Osteocyte (in vitro differentiated cells): ENCODE results near the gene SCP2. TPM values are rescaled to one million over a fixed set of nuclear protein-coding genes. Genes with fewer than 3 reads are reported as not detected.

Source experiments
- DNase-seq: peaks from one replicate; pipeline ENCODE4 v3.0.0; 2021; ENCODE audit warnings: mixed read lengths; ENCODE audit not compliant: unreplicated experiment; ENCODE audit errors: extremely low spot score
- H3K27ac Mint-ChIP-seq: one replicate; pipeline ENCODE4 v1.8.0; 2021; ENCODE audit warnings: mild to moderate bottlenecking, mixed read lengths; ENCODE audit not compliant: unreplicated experiment
- H3K27me3 Mint-ChIP-seq: one replicate; pipeline ENCODE4 v1.8.0; 2021; ENCODE audit warnings: mixed read lengths; ENCODE audit not compliant: unreplicated experiment
- H3K36me3 Mint-ChIP-seq: one replicate; pipeline ENCODE4 v1.8.0; 2021; ENCODE audit warnings: mixed read lengths; ENCODE audit not compliant: unreplicated experiment
- H3K4me1 Mint-ChIP-seq: one replicate; pipeline ENCODE4 v1.8.0; 2021; ENCODE audit warnings: mixed read lengths; ENCODE audit not compliant: unreplicated experiment
- H3K4me3 Mint-ChIP-seq: one replicate; pipeline ENCODE4 v1.8.0; 2021; ENCODE audit warnings: mild to moderate bottlenecking, moderate library complexity, mixed read lengths; ENCODE audit not compliant: unreplicated experiment
- H3K9me3 Mint-ChIP-seq: one replicate; pipeline ENCODE4 v1.8.0; 2021; ENCODE audit warnings: mixed read lengths; ENCODE audit not compliant: unreplicated experiment
- total RNA-seq: library from RNA; stranded (reverse); gene quantifications from 2 replicates; pipeline ENCODE4 v1.2.1, GENCODE V29; 2021
- TF ChIP-seq, protein P1 (sequence below): fragments of 200-600 bp; sonication (generic); IDR thresholded peaks from 2 replicates; pipeline ENCODE4 v1.5.0; 2021; ENCODE audit warnings: antibody characterized with exemption, mild to moderate bottlenecking, moderate library complexity

Gene SCP2
- total RNA-seq, 1 donor from 2014 or later = 84.2 TPM

DNA sequence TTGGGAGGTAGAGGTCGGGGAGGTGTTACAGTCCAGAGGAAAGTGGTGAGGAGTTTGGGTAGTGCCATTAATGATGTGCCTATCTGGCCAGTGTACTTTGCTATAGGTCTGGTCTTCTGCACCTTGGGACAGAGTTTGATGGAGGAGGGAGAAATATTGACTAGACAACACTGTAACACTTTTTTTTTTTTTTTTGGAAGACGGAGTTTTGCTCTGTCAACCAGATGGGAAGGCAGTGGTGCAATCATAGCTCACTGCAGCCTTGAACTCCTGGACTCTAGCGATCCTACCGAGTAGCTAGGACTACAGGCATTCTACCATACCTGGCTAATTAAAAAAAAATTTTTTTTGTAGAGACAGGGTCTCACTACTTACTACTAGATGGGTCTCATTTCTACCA, 1.9 kb downstream of the SCP2 start:
- Mint-ChIP-seq H3K9me3 (no peaks in the 10 kb centered on the region), H3K4me3 (no peak overlapping the region), H3K27ac (no peak overlapping the region), H3K4me1 (peaks cover 17% of the 10 kb centered on the region), H3K36me3 (peaks cover 3% of the 10 kb centered on the region), H3K27me3 (peaks cover 5% of the 10 kb centered on the region)
- TF ChIP-seq, protein P1, sequence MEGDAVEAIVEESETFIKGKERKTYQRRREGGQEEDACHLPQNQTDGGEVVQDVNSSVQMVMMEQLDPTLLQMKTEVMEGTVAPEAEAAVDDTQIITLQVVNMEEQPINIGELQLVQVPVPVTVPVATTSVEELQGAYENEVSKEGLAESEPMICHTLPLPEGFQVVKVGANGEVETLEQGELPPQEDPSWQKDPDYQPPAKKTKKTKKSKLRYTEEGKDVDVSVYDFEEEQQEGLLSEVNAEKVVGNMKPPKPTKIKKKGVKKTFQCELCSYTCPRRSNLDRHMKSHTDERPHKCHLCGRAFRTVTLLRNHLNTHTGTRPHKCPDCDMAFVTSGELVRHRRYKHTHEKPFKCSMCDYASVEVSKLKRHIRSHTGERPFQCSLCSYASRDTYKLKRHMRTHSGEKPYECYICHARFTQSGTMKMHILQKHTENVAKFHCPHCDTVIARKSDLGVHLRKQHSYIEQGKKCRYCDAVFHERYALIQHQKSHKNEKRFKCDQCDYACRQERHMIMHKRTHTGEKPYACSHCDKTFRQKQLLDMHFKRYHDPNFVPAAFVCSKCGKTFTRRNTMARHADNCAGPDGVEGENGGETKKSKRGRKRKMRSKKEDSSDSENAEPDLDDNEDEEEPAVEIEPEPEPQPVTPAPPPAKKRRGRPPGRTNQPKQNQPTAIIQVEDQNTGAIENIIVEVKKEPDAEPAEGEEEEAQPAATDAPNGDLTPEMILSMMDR = no peak
- no peak for DNase-seq

DNA sequence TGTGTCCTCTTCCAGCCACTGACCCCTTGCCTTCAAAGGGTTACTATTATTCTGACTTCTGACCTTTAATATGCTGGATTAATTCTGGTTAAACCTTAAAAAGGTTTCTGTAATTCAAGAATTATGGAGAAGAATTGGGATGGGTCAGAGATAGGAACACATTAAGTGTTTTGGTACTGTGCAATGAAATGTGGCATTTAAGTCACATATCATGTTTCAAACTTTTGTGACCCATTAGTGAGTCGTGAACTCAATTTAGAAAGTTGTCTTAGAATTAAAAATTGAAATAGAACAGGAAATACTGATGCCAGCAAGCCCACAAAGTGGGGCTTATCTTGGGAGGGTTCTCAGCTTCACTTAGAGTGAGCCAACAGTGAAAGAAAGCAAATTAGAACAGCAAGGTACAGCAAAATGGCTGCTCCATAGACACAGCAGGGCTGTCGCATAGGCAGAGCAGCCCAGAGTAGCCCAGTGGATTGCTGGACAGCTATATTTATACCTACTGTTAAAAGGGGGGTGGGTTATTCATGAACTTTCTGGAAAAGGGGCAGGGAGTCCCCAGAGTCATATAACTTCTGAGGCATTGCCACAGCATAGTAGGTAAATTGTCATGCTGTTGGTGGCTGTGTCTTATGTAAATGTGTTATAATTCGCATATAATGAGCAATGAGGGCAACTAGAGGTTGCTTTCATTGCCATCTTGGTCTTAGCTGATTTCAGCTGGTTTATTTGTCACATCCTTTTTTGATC, 10.5 kb downstream of the SCP2 start:
- Mint-ChIP-seq H3K9me3 (no peaks in the 10 kb centered on the region), H3K27me3 (peaks cover 2% of the 10 kb centered on the region), H3K4me3 (no peak overlapping the region), H3K4me1 (no peaks in the 10 kb centered on the region), H3K27ac (no peak overlapping the region), H3K36me3 (no peaks in the 10 kb centered on the region)
- no peak for DNase-seq
- TF ChIP-seq, protein P1 = no peak

DNA sequence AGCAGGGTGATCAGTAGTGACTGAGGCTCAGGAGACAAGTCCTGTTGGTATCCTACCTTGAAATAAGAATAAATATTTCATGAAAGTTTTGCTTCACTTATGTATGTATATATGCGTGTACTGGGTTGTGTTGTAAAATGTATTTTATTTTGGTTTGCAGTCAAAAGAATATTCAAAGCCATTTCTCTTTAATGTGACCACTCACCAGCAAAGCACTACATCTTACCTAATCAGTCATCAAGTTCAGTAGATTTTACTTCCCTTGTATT, 11.0 kb downstream of the SCP2 start:
- no peak overlapping the region for H3K4me3 Mint-ChIP-seq

DNA sequence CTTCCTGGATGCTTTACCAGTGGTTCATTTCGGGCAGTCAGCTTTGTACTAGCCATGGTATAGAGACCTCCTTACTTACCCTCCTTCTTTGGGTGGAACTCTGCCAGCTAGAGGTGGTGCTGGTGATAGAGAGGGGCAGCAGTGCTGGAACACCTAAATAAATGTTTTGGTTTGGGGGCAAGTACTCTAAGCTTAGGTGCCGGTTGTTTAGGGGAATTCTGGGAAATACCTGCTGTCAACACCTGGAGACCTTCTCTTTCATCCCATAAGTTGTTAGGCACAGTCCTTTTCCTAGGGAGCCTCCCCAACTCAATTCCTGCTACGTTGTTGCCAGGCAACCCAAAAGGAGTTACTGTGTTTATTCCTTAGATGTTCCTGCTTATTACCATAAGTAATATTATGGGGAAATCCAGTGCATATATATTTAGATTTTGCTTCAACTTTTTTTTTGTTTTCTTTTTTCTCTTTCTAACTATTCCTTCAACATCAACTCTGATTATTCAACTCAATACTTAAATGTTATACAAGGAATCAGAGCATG, 16.9 kb downstream of the SCP2 start:
- no peaks in the 10 kb centered on the region for H3K36me3 Mint-ChIP-seq
- no peaks in the 10 kb centered on the region for H3K9me3 Mint-ChIP-seq
- no peak for DNase-seq
- H3K4me3 Mint-ChIP-seq = no peak overlapping the region
- H3K27me3 Mint-ChIP-seq = no peaks in the 10 kb centered on the region
- TF ChIP-seq, protein P1 = no peak
- no peak overlapping the region for H3K27ac Mint-ChIP-seq
- H3K4me1 Mint-ChIP-seq = peaks cover 3% of the 10 kb centered on the region

More for the DNA sequence above, 11.0 kb downstream of the SCP2 start:
- H3K36me3 Mint-ChIP-seq = no peaks in the 10 kb centered on the region
- TF ChIP-seq, protein P1 = no peak
- DNase-seq = no peak
- H3K27ac Mint-ChIP-seq = no peak overlapping the region
- no peaks in the 10 kb centered on the region for H3K9me3 Mint-ChIP-seq
- no peaks in the 10 kb centered on the region for H3K4me1 Mint-ChIP-seq
- peaks cover 2% of the 10 kb centered on the region for H3K27me3 Mint-ChIP-seq

DNA sequence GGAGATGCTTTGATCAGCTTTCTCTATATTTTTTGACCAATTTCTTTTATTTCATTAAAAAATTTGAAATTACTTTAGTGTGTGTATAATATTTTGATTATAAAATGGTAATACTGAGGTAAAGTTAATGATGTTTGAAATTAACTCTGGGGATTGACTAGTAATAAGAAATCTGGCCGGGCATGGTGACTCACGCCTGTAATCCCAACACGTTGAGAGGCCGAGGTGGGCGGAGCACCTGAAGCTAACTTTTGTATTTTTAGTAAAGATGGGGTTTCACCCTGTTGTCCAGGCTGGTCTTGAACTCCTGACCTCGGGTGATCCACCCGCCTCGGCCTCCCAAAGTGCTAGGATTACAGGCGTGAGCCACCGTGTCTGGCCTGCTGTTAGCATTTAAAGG, 17.5 kb downstream of the SCP2 start:
- no peaks in the 10 kb centered on the region for H3K27me3 Mint-ChIP-seq
- H3K4me1 Mint-ChIP-seq = peaks cover 3% of the 10 kb centered on the region
- no peak overlapping the region for H3K27ac Mint-ChIP-seq
- H3K9me3 Mint-ChIP-seq = no peaks in the 10 kb centered on the region
- TF ChIP-seq, protein P1 = no peak
- no peaks in the 10 kb centered on the region for H3K36me3 Mint-ChIP-seq
- H3K4me3 Mint-ChIP-seq = no peak overlapping the region
- DNase-seq = no peak
